ENCODE results near the gene C10orf67. TPM values are rescaled to one million over a fixed set of nuclear protein-coding genes. Genes with fewer than 3 reads are reported as not detected.

Gene C10orf67
- total RNA-seq, 1 experiment from 2014 or later, result not detected

GRCh38 chr10:23324351-23324750 lies 20.2 kb downstream of the C10orf67 start:
- peaks cover 5% of the 10 kb centered on the region; the same call in 1 of the 2 replicates for H3K27me3 ChIP-seq (ENCODE audit: insufficient read depth, low read length)
- no peaks in the 10 kb centered on the region for H3K79me2 ChIP-seq (ENCODE audit: insufficient read depth, low read length)
- no TSS peak for BruUV-seq (replicated peaks)
- H2AFZ ChIP-seq (ENCODE audit: low read depth, low read length, poor library complexity, severe bottlenecking), result no peak overlapping the region
- no peaks in the 10 kb centered on the region for H4K20me1 ChIP-seq (ENCODE audit: insufficient read depth)
- H3K9me2 ChIP-seq (ENCODE audit: insufficient read depth), result no peaks in the 10 kb centered on the region
- no peak for TF ChIP-seq SRF (IDR thresholded peaks at IDR 0.05; ENCODE audit: low read depth)
- no peak for TF ChIP-seq ELF1 (IDR thresholded peaks at IDR 0.05; ENCODE audit: borderline replicate concordance, low read depth)
- no peak for TF ChIP-seq CBX3 (IDR thresholded peaks at IDR 0.05; ENCODE audit: low read depth)
- TF ChIP-seq SP1 (IDR thresholded peaks at IDR 0.05; ENCODE audit: low read depth), result no peak
- TF ChIP-seq EGR1 (IDR thresholded peaks at IDR 0.05; ENCODE audit: low read depth), result no peak
- no peak for TF ChIP-seq SIN3A (IDR thresholded peaks at IDR 0.05; ENCODE audit: low read depth)
- TF ChIP-seq CEBPB (IDR thresholded peaks at IDR 0.05; ENCODE audit: low read depth), result no peak
- no peak for TF ChIP-seq POLR2A (IDR thresholded peaks at IDR 0.05; ENCODE audit: borderline replicate concordance, extremely low read depth, insufficient read depth, insufficient read length)
- no peak for TF ChIP-seq MAX (IDR thresholded peaks at IDR 0.05)
- TF ChIP-seq POLR2AphosphoS5 (IDR thresholded peaks at IDR 0.05; ENCODE audit: low read depth, low read length), result no peak
- no peak for TF ChIP-seq ZFX (IDR thresholded peaks at IDR 0.05)
- TF ChIP-seq EZH2 (IDR thresholded peaks at IDR 0.05), result no peak
- TF ChIP-seq ATF3 (IDR thresholded peaks at IDR 0.05), result no peak
- TF ChIP-seq EZH2phosphoT487 (IDR thresholded peaks at IDR 0.05; ENCODE audit: borderline replicate concordance), result no peak
- TF ChIP-seq RAD21 (IDR thresholded peaks at IDR 0.05; ENCODE audit: low read depth), result no peak
- TF ChIP-seq CTCF (IDR thresholded peaks at IDR 0.05 in 2 of 3, conservative IDR thresholded peaks at IDR 0.05 in 1 of 3; ENCODE audit: borderline replicate concordance in 1 of 3, insufficient read depth in 1 of 3, low read depth in 2 of 3, low read length in 2 of 3), result no peak
- TF ChIP-seq, protein P1, sequence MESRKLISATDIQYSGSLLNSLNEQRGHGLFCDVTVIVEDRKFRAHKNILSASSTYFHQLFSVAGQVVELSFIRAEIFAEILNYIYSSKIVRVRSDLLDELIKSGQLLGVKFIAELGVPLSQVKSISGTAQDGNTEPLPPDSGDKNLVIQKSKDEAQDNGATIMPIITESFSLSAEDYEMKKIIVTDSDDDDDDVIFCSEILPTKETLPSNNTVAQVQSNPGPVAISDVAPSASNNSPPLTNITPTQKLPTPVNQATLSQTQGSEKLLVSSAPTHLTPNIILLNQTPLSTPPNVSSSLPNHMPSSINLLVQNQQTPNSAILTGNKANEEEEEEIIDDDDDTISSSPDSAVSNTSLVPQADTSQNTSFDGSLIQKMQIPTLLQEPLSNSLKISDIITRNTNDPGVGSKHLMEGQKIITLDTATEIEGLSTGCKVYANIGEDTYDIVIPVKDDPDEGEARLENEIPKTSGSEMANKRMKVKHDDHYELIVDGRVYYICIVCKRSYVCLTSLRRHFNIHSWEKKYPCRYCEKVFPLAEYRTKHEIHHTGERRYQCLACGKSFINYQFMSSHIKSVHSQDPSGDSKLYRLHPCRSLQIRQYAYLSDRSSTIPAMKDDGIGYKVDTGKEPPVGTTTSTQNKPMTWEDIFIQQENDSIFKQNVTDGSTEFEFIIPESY (IDR thresholded peaks at IDR 0.05; ENCODE audit: extremely low read depth, insufficient replicate concordance, low read length), result no peak
- TF ChIP-seq ZNF274 (IDR thresholded peaks at IDR 0.05; ENCODE audit: low read depth, low read length), result no peak
- no peak for DNase-seq (ENCODE audit: low read depth, low spot score)
- no peak overlapping the region for H3K4me3 ChIP-seq (replicated peaks in 1 of 2; ENCODE audit: low read depth in 1 of 2, low read length in 2 of 2)
- intact Hi-C loops (cut with micrococcal nuclease), result no loop called here
- H3K9ac ChIP-seq (ENCODE audit: low read length), result no peak overlapping the region
- H3K4me2 ChIP-seq (ENCODE audit: low read length), result no peak overlapping the region
- CTCF ChIA-PET, result interaction anchor here (1.2 kb wide), 1 partner anchor 10 kb away, joined by 4 read pairs; no protein-coding TSS in a partner anchor
- no peak for ATAC-seq
- no peaks in the 10 kb centered on the region for H3K9me3 ChIP-seq (ENCODE audit: control insufficient read depth in 1 of 2, insufficient read depth in 1 of 2, low read depth in 1 of 2, low read length in 2 of 2)
- H3K36me3 ChIP-seq (ENCODE audit: control insufficient read depth in 1 of 2, insufficient read depth in 2 of 2, low read length in 2 of 2), result no peaks in the 10 kb centered on the region
- RAD21 ChIA-PET (ENCODE audit: low non-redundant PET in 1 of 2, low total read pairs in 2 of 2, uncharacterized antibody in 2 of 2, unreplicated experiment in 2 of 2), result no interaction called here
- no peaks in the 10 kb centered on the region for H3K4me1 ChIP-seq (ENCODE audit: control insufficient read depth in 1 of 2, insufficient read depth in 2 of 2, low read length in 2 of 2)
- POLR2A ChIA-PET, result no interaction called here
- H3K27ac ChIP-seq (ENCODE audit: low read depth, low read length), result no peak overlapping the region

Data from HCT116 (cell line).